HepG2 (cell line): ENCODE data around the gene TEDC2. TPM values are rescaled to one million over a fixed set of nuclear protein-coding genes. Genes with fewer than 3 reads are reported as not detected.

Experiments
- ARNT ChIP-seq: fragments of 450-650 bp; IDR thresholded peaks from 2 replicates; pipeline ENCODE4 v1.6.1; 2017
- CBX2 ChIP-seq, 2 experiments: fragments of 200-600 bp in 1 of 2; sonication (generic); formaldehyde crosslinking in 1 of 2; IDR thresholded peaks; 2 replicates each; pipeline versions ENCODE4 v1.7.0 to v1.8.1; 2018 to 2022; ENCODE audit warnings: low read depth in 2 of 2, low read length in 1 of 2, mild to moderate bottlenecking in 1 of 2, missing genetic modification reagents in 1 of 2
- HOXA9 ChIP-seq: sonication (generic); formaldehyde crosslinking; IDR thresholded peaks from 2 replicates; pipeline ENCODE4 v1.8.1; 2022; ENCODE audit warnings: missing genetic modification reagents, mild to moderate bottlenecking, moderate library complexity, borderline replicate concordance
- KAT2B ChIP-seq: fragments of 150-350 bp; IDR thresholded peaks from 2 replicates; pipeline ENCODE4 v1.6.1; 2014; ENCODE audit warnings: low read depth, low read length, borderline replicate concordance
- KDM5A ChIP-seq: fragments of 200-600 bp; sonication (generic); IDR thresholded peaks from 2 replicates; pipeline ENCODE4 v1.7.0; 2018; ENCODE audit warnings: antibody characterized with exemption, mild to moderate bottlenecking, low read length, borderline replicate concordance
- NFATC3 ChIP-seq: sonication (generic); formaldehyde crosslinking; IDR thresholded peaks from 2 replicates; pipeline ENCODE4 v1.5.1; 2020; ENCODE audit warnings: mild to moderate bottlenecking, missing genetic modification reagents
- NFYB ChIP-seq: sonication (generic); formaldehyde crosslinking; IDR thresholded peaks from 2 replicates; pipeline ENCODE4 v1.4.0; 2020; ENCODE audit warnings: missing genetic modification reagents
- POLR2AphosphoS5 ChIP-seq: IDR thresholded peaks from 2 replicates; pipeline ENCODE4 v1.6.1; 2012; ENCODE audit warnings: low read depth, low read length
- RORA ChIP-seq: sonication (generic); formaldehyde crosslinking; IDR thresholded peaks from 2 replicates; pipeline ENCODE4 v1.5.0; 2020; ENCODE audit warnings: mild to moderate bottlenecking, missing genetic modification reagents, moderate library complexity
- SALL1 ChIP-seq: sonication (generic); formaldehyde crosslinking; IDR thresholded peaks from 2 replicates; pipeline ENCODE4 v1.8.0; 2022; ENCODE audit warnings: mild to moderate bottlenecking, missing genetic modification reagents
- SPEN ChIP-seq: sonication (generic); formaldehyde crosslinking; IDR thresholded peaks from 2 replicates; pipeline ENCODE4 v1.5.1; 2020; ENCODE audit warnings: low read depth, mild to moderate bottlenecking, missing genetic modification reagents
- SSRP1 ChIP-seq: IDR thresholded peaks from 2 replicates; pipeline ENCODE4 v1.6.1; 2016; ENCODE audit warnings: control low read depth
- ZNF138 ChIP-seq: sonication (generic); formaldehyde crosslinking; IDR thresholded peaks from 2 replicates; pipeline ENCODE4 v1.5.0; 2020; ENCODE audit warnings: mild to moderate bottlenecking, low read depth, missing genetic modification reagents
- ZNF577 ChIP-seq: sonication (generic); formaldehyde crosslinking; IDR thresholded peaks from 2 replicates; pipeline ENCODE4 v1.4.0; 2020; ENCODE audit warnings: mild to moderate bottlenecking, low read depth, missing genetic modification reagents, borderline replicate concordance
- ZNF703 ChIP-seq: sonication (generic); formaldehyde crosslinking; IDR thresholded peaks from 2 replicates; pipeline ENCODE4 v1.5.1; 2020; ENCODE audit warnings: missing genetic modification reagents, mild to moderate bottlenecking, moderate library complexity, borderline replicate concordance
- polyA plus RNA-seq, 8 experiments: library from polyadenylated mRNA; depleted of rRNA in 3 of 8; stranded (reverse) in 7 of 8; unstranded in 1 of 8; fragments of >200 nt; fragmentation: Illumina TruSeq in 4 of 8; extraction: Trizol in 4 of 8; gene quantifications; 2 replicates each; pipeline versions ENCODE4 v1.2.1 to v1.2.3, GENCODE V29; 2011 to 2016; ENCODE audit warnings: low read depth in 4 of 8, missing spikeins in 1 of 8, mixed read lengths in 1 of 8; ENCODE audit not compliant: insufficient read depth in 1 of 8
- total RNA-seq, 5 experiments: library from RNA; depleted of rRNA; stranded (reverse); fragments of >200 nt; fragmentation: Illumina TruSeq; extraction: Trizol; gene quantifications; 2 replicates each; pipeline ENCODE4 v1.2.3, GENCODE V29; 2016; ENCODE audit warnings: low read depth in 1 of 5
- TF ChIP-seq, protein P1 (sequence below): sonication (generic); formaldehyde crosslinking; conservative IDR thresholded peaks from 2 replicates; pipeline ENCODE4 v1.4.0; 2020; ENCODE audit warnings: missing genetic modification reagents
- TF ChIP-seq, protein P2 (sequence below): sonication (generic); formaldehyde crosslinking; IDR thresholded peaks from 2 replicates; pipeline ENCODE4 v1.8.1; 2023; ENCODE audit warnings: mild to moderate bottlenecking, missing genetic modification reagents
- TF ChIP-seq, protein P3 (sequence below): sonication (generic); formaldehyde crosslinking; IDR thresholded peaks from 2 replicates; pipeline ENCODE4; 2020; ENCODE audit warnings: missing genetic modification reagents, mild to moderate bottlenecking, borderline replicate concordance
- TF ChIP-seq, protein P4 (sequence below): IDR thresholded peaks from 2 replicates; pipeline ENCODE4 v1.6.1; 2016; ENCODE audit warnings: low read depth, borderline replicate concordance

The TEDC2 gene
- total and polyA plus RNA-seq, 2 of the 13 experiments (the other 11 are each of a cell fraction or from before 2014, with no cell fraction given): 6.2 to 24.4 TPM

DNA sequence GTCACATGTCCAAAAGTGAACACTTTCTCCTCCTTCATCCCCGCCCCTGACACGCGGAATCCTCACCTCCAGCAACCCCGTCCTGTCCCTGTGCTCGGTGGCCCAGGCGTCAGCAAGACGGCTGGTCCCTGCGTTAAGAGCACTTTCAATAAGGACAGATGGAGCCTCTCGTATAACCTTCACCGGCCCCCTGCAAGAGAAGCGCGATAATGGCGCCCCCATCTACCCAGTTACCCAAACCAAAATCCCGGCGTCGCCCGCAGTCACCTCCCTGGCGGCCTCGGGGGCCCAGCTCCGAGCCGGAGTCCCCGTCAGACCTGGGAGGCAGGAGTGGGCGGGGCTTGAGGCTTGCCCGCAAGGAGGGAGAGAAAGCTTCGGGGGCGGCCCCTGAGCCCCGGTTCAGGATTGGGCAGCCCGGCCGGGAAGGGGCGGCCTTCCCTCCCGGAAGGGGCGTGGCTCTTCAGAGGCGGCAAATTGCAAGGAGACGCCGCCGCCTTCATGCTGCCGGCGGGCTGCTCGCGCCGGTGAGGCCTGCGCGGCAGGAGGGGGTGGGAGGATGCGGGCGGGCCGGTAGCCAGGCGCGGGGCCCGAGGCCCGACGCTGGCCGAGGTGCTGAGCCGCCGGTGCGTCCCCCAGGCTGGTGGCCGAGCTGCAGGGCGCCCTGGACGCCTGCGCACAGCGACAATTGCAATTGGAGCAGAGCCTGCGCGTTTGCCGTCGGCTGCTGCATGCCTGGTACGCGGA, at the start of gene TEDC2 (continued):
- TF ChIP-seq ZNF703 (CRISPR knock-in tag) (no peak), NFATC3 (CRISPR knock-in tag) (no peak), ARNT (no peak), SPEN (CRISPR knock-in tag) (peak; percentile 32; the same call in 1 of the 2 replicates), SALL1 (CRISPR knock-in tag) (peak; percentile 50; the same call in 1 of the 2 replicates), KDM5A (peak; percentile 61; the same call in 1 of the 2 replicates), ZNF138 (no peak), POLR2AphosphoS5 (0 out of 2 replicates have a peak, but pooled peaks have one; percentile 37), HOXA9 (CRISPR knock-in tag) (no peak), SSRP1 (CRISPR knock-in tag) (no peak), CBX2 (IDR thresholded peaks at IDR 0.05; ENCODE audit: low read depth, low read length) (no peak), CBX2 (CRISPR knock-in tag; IDR thresholded peaks at IDR 0.05; ENCODE audit: low read depth) (no peak), NFYB (CRISPR knock-in tag) (peak; percentile 83), RORA (no peak), ZNF577 (no peak), KAT2B (no peak)
- TF ChIP-seq, protein P1, sequence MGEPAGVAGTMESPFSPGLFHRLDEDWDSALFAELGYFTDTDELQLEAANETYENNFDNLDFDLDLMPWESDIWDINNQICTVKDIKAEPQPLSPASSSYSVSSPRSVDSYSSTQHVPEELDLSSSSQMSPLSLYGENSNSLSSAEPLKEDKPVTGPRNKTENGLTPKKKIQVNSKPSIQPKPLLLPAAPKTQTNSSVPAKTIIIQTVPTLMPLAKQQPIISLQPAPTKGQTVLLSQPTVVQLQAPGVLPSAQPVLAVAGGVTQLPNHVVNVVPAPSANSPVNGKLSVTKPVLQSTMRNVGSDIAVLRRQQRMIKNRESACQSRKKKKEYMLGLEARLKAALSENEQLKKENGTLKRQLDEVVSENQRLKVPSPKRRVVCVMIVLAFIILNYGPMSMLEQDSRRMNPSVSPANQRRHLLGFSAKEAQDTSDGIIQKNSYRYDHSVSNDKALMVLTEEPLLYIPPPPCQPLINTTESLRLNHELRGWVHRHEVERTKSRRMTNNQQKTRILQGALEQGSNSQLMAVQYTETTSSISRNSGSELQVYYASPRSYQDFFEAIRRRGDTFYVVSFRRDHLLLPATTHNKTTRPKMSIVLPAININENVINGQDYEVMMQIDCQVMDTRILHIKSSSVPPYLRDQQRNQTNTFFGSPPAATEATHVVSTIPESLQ (CRISPR knock-in tag): no peak; the same call in 1 of the 2 replicates
- TF ChIP-seq, protein P2, sequence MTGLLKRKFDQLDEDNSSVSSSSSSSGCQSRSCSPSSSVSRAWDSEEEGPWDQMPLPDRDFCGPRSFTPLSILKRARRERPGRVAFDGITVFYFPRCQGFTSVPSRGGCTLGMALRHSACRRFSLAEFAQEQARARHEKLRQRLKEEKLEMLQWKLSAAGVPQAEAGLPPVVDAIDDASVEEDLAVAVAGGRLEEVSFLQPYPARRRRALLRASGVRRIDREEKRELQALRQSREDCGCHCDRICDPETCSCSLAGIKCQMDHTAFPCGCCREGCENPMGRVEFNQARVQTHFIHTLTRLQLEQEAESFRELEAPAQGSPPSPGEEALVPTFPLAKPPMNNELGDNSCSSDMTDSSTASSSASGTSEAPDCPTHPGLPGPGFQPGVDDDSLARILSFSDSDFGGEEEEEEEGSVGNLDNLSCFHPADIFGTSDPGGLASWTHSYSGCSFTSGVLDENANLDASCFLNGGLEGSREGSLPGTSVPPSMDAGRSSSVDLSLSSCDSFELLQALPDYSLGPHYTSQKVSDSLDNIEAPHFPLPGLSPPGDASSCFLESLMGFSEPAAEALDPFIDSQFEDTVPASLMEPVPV (CRISPR knock-in tag): no peak
- TF ChIP-seq, protein P3, sequence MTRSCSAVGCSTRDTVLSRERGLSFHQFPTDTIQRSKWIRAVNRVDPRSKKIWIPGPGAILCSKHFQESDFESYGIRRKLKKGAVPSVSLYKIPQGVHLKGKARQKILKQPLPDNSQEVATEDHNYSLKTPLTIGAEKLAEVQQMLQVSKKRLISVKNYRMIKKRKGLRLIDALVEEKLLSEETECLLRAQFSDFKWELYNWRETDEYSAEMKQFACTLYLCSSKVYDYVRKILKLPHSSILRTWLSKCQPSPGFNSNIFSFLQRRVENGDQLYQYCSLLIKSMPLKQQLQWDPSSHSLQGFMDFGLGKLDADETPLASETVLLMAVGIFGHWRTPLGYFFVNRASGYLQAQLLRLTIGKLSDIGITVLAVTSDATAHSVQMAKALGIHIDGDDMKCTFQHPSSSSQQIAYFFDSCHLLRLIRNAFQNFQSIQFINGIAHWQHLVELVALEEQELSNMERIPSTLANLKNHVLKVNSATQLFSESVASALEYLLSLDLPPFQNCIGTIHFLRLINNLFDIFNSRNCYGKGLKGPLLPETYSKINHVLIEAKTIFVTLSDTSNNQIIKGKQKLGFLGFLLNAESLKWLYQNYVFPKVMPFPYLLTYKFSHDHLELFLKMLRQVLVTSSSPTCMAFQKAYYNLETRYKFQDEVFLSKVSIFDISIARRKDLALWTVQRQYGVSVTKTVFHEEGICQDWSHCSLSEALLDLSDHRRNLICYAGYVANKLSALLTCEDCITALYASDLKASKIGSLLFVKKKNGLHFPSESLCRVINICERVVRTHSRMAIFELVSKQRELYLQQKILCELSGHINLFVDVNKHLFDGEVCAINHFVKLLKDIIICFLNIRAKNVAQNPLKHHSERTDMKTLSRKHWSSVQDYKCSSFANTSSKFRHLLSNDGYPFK: peak; percentile 31; the same call in 1 of the 2 replicates
- TF ChIP-seq, protein P4, sequence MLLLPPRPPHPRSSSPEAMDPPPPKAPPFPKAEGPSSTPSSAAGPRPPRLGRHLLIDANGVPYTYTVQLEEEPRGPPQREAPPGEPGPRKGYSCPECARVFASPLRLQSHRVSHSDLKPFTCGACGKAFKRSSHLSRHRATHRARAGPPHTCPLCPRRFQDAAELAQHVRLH (CRISPR knock-in tag): no peak
